Aorta (tissue), 5 donors: ENCODE data around the gene KRTDAP. TPM values are rescaled to one million over a fixed set of nuclear protein-coding genes. Genes with fewer than 3 reads are reported as not detected.

Experiments used
- ATAC-seq: fragments of 200-7000 bp; cut with Tn5 transposase; one replicate; pipeline ENCODE4 v1.9.1; 2022; ENCODE audit warnings: moderate library complexity; ENCODE audit not compliant: low FRiP score
- DNase-seq, 2 donors: peaks; one replicate each; pipeline ENCODE4 v3.0.0-alpha.2; 2020
- H3K27ac ChIP-seq, 2 donors: one replicate each; pipeline ENCODE4 v1.5.1; 2013; ENCODE audit warnings: low read length in 2 of 2, mild to moderate bottlenecking in 2 of 2, moderate library complexity in 2 of 2, control low read depth in 1 of 2, inconsistent platforms in 1 of 2, low read depth in 1 of 2
- H3K27me3 ChIP-seq, 2 donors: one replicate each; pipeline ENCODE4 v1.6.1; 2013; ENCODE audit warnings: control low read depth in 1 of 2, low read length in 1 of 2, mild to moderate bottlenecking in 1 of 2, moderate library complexity in 1 of 2; ENCODE audit not compliant: insufficient read depth in 2 of 2, control insufficient read depth in 1 of 2
- H3K36me3 ChIP-seq, 2 donors: one replicate each; pipeline ENCODE4 v1.6.1; 2013; ENCODE audit warnings: control low read depth in 1 of 2, low read length in 1 of 2, mild to moderate bottlenecking in 1 of 2; ENCODE audit not compliant: insufficient read depth in 2 of 2, control insufficient read depth in 1 of 2
- H3K4me1 ChIP-seq, 2 donors: one replicate each; pipeline ENCODE4 v1.6.1; 2013; ENCODE audit warnings: low read length in 2 of 2, control low read depth in 1 of 2, mild to moderate bottlenecking in 1 of 2, moderate library complexity in 1 of 2; ENCODE audit not compliant: insufficient read depth in 2 of 2, control insufficient read depth in 1 of 2
- H3K4me3 ChIP-seq, 2 donors: one replicate each; pipeline ENCODE4 v1.5.1; 2013; ENCODE audit warnings: low read length in 2 of 2, control low read depth in 1 of 2, mild to moderate bottlenecking in 1 of 2
- H3K9me3 ChIP-seq: one replicate; pipeline ENCODE4 v1.6.1; 2013; ENCODE audit warnings: mild to moderate bottlenecking, low read length; ENCODE audit not compliant: control insufficient read depth
- WGBS, 2 donors: extraction: QIAGEN DNeasy Blood & Tissue Kit; methylation state at CpG; one replicate each; pipeline ENCODE4 v1.1.7; 2013; 5-methylcytosine and 5-hydroxymethylcytosine counted together
- intact Hi-C, 2 donors: fragments of 100-400 bp; cut with DNase I; formaldehyde crosslinking; loops; one replicate each; pipeline versions ENCODE4 v1.14.2 to v1.15.0; 2022
- polyA plus RNA-seq, 2 donors: library from polyadenylated mRNA; stranded (reverse); fragments of 200-250 nt; gene quantifications; one replicate each; pipeline ENCODE4 v1.2.3, GENCODE V29; 2013
- total RNA-seq, 2 donors: library from RNA; stranded (reverse); fragmentation: NEBNext Ultra II Directional; extraction: Animal tissue kit (Norgen Biotek cat#: 25700); gene quantifications; one replicate each; pipeline ENCODE4 v1.2.1, GENCODE V29; 2021
- donor health status: healthy with polysubstance abuse.
- donor health status: Bipolar disorder and iron deficiency.
- donor health status: DM: no; HTN: no; CAD: no.
- donor health status: DM: no; HTN: no; CAD: no.
- donor health status: DM: yes; HTN: yes; CAD: no.

Gene KRTDAP
- total and polyA plus RNA-seq, 4 donors = not detected

GRCh38 chr19:35439921-35440320, 50.3 kb downstream of the KRTDAP start:
- H3K9me3 ChIP-seq = no peaks in the 10 kb centered on the region
- intact Hi-C loops = no loop called here
- ATAC-seq (no peak), DNase-seq (no peak)
- no peak overlapping the region for H3K4me3 ChIP-seq
- WGBS, 2 donors = 88 to 92% methylated on average over 6 of the region's 6 CpGs
- no peaks in the 10 kb centered on the region for H3K27me3 ChIP-seq
- no peaks in the 10 kb centered on the region for H3K36me3 ChIP-seq
- H3K4me1 ChIP-seq = no peaks in the 10 kb centered on the region
- no peak overlapping the region for H3K27ac ChIP-seq

GRCh38 chr19:35438527-35438926, 51.7 kb downstream of the KRTDAP start:
- ATAC-seq (no peak), DNase-seq (no peak)
- 17 to 18% methylated on average over 5 of the region's 5 CpGs for WGBS, 2 donors
- Histone ChIP-seq H3K27me3 (no peaks in the 10 kb centered on the region), H3K36me3 (no peaks in the 10 kb centered on the region), H3K4me1 (peaks cover 0 to 1% of the 10 kb centered on the region in 2 donors), H3K9me3 (no peaks in the 10 kb centered on the region), H3K4me3 (no peak overlapping the region), H3K27ac (no peak overlapping the region)
- intact Hi-C loops = no loop called here

DNA sequence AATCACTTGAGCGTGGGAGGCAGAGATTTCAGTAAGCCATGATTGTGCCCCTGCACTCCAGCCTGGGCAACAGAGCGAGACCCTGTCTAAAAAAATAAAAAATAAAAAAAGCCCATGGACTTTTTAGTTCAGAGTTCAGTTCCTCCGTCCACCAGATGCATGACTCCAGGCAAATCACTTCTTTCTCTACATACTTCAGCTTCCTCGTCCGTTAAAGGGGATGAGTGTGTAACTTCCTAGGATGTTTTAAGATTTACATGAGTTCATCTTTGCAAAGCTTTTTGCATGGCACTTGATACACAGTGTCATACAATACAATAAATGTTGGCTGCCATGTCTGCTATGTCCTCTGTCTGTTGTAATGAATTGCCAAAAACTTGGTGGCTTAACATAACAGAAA, 52.2 kb downstream of the KRTDAP start:
- Histone ChIP-seq H3K27me3 (no peaks in the 10 kb centered on the region), H3K4me1 (peaks cover 0 to 1% of the 10 kb centered on the region in 2 donors), H3K27ac (no peak overlapping the region), H3K4me3 (no peak overlapping the region), H3K9me3 (no peaks in the 10 kb centered on the region), H3K36me3 (no peaks in the 10 kb centered on the region)
- ATAC-seq (no peak), DNase-seq (no peak)
- WGBS, 2 donors = 68 to 72% methylated on average over 5 of the region's 5 CpGs
- intact Hi-C loops = no loop called here

DNA sequence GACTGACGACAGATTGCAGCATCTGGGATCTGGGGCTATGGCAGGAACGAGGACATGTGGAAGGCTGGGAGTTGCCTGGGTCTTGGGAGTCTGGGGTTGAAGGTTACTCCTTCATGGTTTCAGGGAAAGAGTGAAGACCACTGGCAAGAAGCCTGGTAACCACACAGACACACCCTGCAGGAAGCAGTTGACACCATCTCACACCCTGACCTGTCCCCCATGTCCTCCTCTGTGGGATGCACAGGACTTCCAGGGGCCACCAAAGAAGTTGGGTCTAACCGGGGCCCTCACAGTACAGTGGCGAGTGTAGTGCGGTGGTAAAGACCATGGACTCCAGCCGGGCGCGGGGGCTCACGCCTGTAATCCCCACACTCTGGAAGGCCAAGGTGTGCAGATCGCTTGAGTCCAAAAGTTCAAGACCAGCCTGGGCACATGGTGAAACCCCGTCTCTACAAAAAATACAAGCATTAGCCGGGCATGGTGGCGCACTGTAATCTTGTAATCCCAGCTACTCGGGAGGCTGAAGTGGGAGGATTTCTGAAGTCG, 52.8 kb downstream of the KRTDAP start:
- Histone ChIP-seq H3K9me3 (no peaks in the 10 kb centered on the region), H3K27ac (no peak overlapping the region), H3K27me3 (no peaks in the 10 kb centered on the region), H3K4me1 (peaks cover 0 to 1% of the 10 kb centered on the region in 2 donors), H3K4me3 (no peak overlapping the region), H3K36me3 (no peaks in the 10 kb centered on the region)
- 91 to 93% methylated on average over 15 of the region's 15 CpGs for WGBS, 2 donors
- ATAC-seq (no peak), DNase-seq (no peak)
- intact Hi-C loops = no loop called here

Other genes starting within 250 kb of the KRTDAP start
- gene LSR, start 241.5 kb downstream of the KRTDAP start, total RNA-seq = 10 to 100 TPM in 1 of 2 donors, 1 to 10 TPM in 1; 9.8 to 13.1 TPM
- gene LSR, start 241.5 kb downstream of the KRTDAP start, polyA plus RNA-seq = 10 to 100 TPM in 1 of 2 donors, 1 to 10 TPM in 1; 5.8 to 12.4 TPM
- 100 to 1,000 TPM in 1 of 2 donors, 10 to 100 TPM in 1; 85.3 to 107 TPM for gene USF2, start 221.5 kb downstream of the KRTDAP start, total RNA-seq
- gene USF2, start 221.5 kb downstream of the KRTDAP start, polyA plus RNA-seq = 100 to 1,000 TPM; 101 to 148 TPM
- gene HAMP, start 207.9 kb downstream of the KRTDAP start, total RNA-seq = 1 to 10 TPM in 1 of 2 donors, not detected in 1; 2.5 TPM
- gene HAMP, start 207.9 kb downstream of the KRTDAP start, polyA plus RNA-seq = not detected
- gene MAG, start 198.3 kb downstream of the KRTDAP start, total RNA-seq = under 1 TPM in 1 of 2 donors, not detected in 1; 0.42 TPM
- not detected for gene MAG, start 198.3 kb downstream of the KRTDAP start, polyA plus RNA-seq
- gene CD22, start 161.3 kb downstream of the KRTDAP start, total RNA-seq = 1 to 10 TPM; 2.9 to 3.1 TPM
- gene CD22, start 161.3 kb downstream of the KRTDAP start, polyA plus RNA-seq = under 1 TPM in 1 of 2 donors, not detected in 1; 0.75 TPM
- not detected for gene FFAR1, start 142.6 kb downstream of the KRTDAP start, total RNA-seq
- gene FFAR1, start 142.6 kb downstream of the KRTDAP start, polyA plus RNA-seq = not detected
- under 1 TPM; 0.32 to 0.39 TPM for gene FFAR3, start 132.0 kb downstream of the KRTDAP start, total RNA-seq
- not detected for gene FFAR3, start 132.0 kb downstream of the KRTDAP start, polyA plus RNA-seq
- gene GPR42, start 119.4 kb downstream of the KRTDAP start, total RNA-seq = not detected
- not detected for gene GPR42, start 119.4 kb downstream of the KRTDAP start, polyA plus RNA-seq
- 1 to 10 TPM; 1.2 to 2.0 TPM for gene FFAR2, start 42.2 kb downstream of the KRTDAP start, total RNA-seq
- under 1 TPM in 1 of 2 donors, not detected in 1; 0.15 TPM for gene FFAR2, start 42.2 kb downstream of the KRTDAP start, polyA plus RNA-seq
- 10 to 100 TPM; 25.9 to 27.1 TPM for gene DMKN, start 23.2 kb upstream of the KRTDAP start, total RNA-seq
- 10 to 100 TPM; 22.2 to 43.7 TPM for gene DMKN, start 23.2 kb upstream of the KRTDAP start, polyA plus RNA-seq
- not detected for gene SBSN, start 37.8 kb upstream of the KRTDAP start, total RNA-seq
- under 1 TPM in 1 of 2 donors, not detected in 1; 0.23 TPM for gene SBSN, start 37.8 kb upstream of the KRTDAP start, polyA plus RNA-seq
- gene GAPDHS, start 43.0 kb upstream of the KRTDAP start, total RNA-seq = not detected
- gene GAPDHS, start 43.0 kb upstream of the KRTDAP start, polyA plus RNA-seq = not detected
- gene TMEM147, start 55.2 kb upstream of the KRTDAP start, total RNA-seq = 10 to 100 TPM; 48.0 to 52.2 TPM
- gene TMEM147, start 55.2 kb upstream of the KRTDAP start, polyA plus RNA-seq = 100 to 1,000 TPM in 1 of 2 donors, 10 to 100 TPM in 1; 86.0 to 123 TPM
- not detected for gene ATP4A, start 73.2 kb upstream of the KRTDAP start, total RNA-seq
- not detected for gene ATP4A, start 73.2 kb upstream of the KRTDAP start, polyA plus RNA-seq
- gene PMIS2, start 95.7 kb upstream of the KRTDAP start, total RNA-seq = not detected
- gene PMIS2, start 95.7 kb upstream of the KRTDAP start, polyA plus RNA-seq = not detected
- 10 to 100 TPM in 1 of 2 donors, 1 to 10 TPM in 1; 5.3 to 10.5 TPM for gene HAUS5, start 122.3 kb upstream of the KRTDAP start, total RNA-seq
- 10 to 100 TPM in 1 of 2 donors, 1 to 10 TPM in 1; 2.9 to 17.5 TPM for gene HAUS5, start 122.3 kb upstream of the KRTDAP start, polyA plus RNA-seq
- 10 to 100 TPM; 53.7 to 62.0 TPM for gene RBM42, start 138.6 kb upstream of the KRTDAP start, total RNA-seq
- 10 to 100 TPM; 41.8 to 66.8 TPM for gene RBM42, start 138.6 kb upstream of the KRTDAP start, polyA plus RNA-seq
- 1 to 10 TPM in 1 of 2 donors, under 1 TPM in 1; 0.62 to 1.2 TPM for gene ETV2, start 151.3 kb upstream of the KRTDAP start, total RNA-seq
- gene ETV2, start 151.3 kb upstream of the KRTDAP start, polyA plus RNA-seq = 1 to 10 TPM in 1 of 2 donors, under 1 TPM in 1; 0.46 to 1.9 TPM
- gene COX6B1, start 157.9 kb upstream of the KRTDAP start, total RNA-seq = 100 to 1,000 TPM; 196 to 216 TPM
- 100 to 1,000 TPM; 502 to 730 TPM for gene COX6B1, start 157.9 kb upstream of the KRTDAP start, polyA plus RNA-seq
- not detected for gene UPK1A, start 176.1 kb upstream of the KRTDAP start, total RNA-seq
- gene UPK1A, start 176.1 kb upstream of the KRTDAP start, polyA plus RNA-seq = 1 to 10 TPM in 1 of 2 donors, under 1 TPM in 1; 0.54 to 1.5 TPM
- under 1 TPM in 1 of 2 donors, not detected in 1; 0.19 TPM for gene ZBTB32, start 214.1 kb upstream of the KRTDAP start, total RNA-seq
- gene ZBTB32, start 214.1 kb upstream of the KRTDAP start, polyA plus RNA-seq = not detected
- gene KMT2B, start 227.5 kb upstream of the KRTDAP start, total RNA-seq = 10 to 100 TPM; 33.6 to 37.9 TPM
- 10 to 100 TPM in 1 of 2 donors, 1 to 10 TPM in 1; 6.4 to 43.3 TPM for gene KMT2B, start 227.5 kb upstream of the KRTDAP start, polyA plus RNA-seq